ENCODE measurements around the gene SPRY4.

The SPRY4 gene

DNA sequence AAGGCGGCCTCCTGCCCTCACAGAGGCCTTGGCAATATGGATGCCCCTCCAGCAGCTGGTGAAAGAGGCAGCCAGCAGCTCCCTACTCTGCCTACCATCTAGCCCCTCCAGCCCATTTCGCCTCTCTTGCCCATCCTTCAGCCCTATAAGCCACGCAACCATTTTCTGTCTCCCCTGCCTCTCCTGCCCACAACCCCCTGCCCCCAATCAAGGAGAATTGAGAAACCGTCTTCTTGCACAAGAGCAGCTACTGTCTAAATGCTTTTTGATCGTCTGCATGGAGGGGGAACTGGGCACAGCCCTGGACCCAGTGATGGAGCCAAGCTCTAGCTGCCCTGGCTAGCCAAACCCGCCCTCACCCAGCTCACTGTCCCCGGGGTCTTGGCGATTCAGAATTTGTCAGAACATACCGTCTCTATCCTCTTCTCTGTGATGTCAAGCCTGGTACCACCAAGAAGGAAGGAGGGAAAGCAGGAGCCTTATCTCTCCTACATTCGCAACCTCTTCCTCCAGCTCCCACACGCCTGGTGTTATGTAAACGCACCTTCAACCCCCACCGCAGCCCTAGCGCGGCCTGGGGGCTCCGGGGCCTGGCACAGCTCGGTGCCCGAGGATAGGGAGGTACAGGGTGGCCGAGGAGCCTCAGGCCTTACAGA, 1.2 kb downstream of the SPRY4 start:
- H3K9me3 ChIP-seq (ENCODE audit: control insufficient read depth, low read length), result no peaks in the 10 kb centered on the region
- no peak overlapping the region for H3K27ac ChIP-seq (ENCODE audit: insufficient read depth, low read length, poor library complexity, severe bottlenecking)
- no peaks in the 10 kb centered on the region for H3K36me3 ChIP-seq (ENCODE audit: control insufficient read depth, insufficient read depth, low read length)
- no peak for DNase-seq
- peak overlapping the region; percentile 66 for H3K4me3 ChIP-seq (ENCODE audit: insufficient read depth, low read depth, low read length, poor library complexity, severe bottlenecking)
- peaks cover 24% of the 10 kb centered on the region for H3K4me1 ChIP-seq (ENCODE audit: control insufficient read depth, insufficient read depth, low read length, poor library complexity, severe bottlenecking)
- H3K27me3 ChIP-seq (replicated peaks; ENCODE audit: control insufficient read depth, insufficient read depth, low read length, poor library complexity, severe bottlenecking), result peaks cover 22% of the 10 kb centered on the region

DNA sequence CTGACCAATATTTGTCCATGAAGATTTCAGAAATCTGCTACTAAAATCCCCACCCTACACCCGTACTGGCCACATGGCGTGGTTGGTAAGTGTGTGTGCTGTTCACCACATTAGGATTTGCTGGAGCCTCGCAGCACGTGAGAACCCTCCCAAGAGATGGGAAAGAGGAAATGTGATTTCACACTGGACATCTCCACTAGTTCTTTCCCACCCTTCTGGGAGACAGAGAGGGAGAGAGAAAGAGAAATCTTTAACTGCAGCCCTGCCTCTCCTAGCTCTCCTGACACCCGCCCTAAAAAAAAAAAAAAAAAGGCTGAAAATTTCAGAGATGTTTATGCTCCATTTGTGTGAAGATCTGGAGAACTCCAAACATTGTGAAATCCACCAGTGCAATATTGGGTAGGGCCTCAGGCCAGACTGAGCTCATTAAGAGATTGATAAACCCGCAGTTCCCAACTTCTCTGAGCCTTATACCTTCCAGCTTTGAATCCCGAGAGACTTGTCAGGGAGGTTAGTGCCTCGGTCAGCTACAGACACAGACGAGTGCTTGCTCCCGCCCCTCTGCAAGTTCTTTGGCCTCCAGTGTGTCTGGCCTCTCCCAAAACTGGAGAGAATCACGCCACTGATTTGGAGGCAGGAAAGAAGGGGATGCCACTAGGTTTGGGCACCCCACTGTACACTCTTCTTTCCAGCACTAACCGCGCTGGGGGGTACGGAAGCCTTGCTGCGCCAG, 1.9 kb downstream of the SPRY4 start:
- Histone ChIP-seq H3K4me1 (ENCODE audit: control insufficient read depth, insufficient read depth, low read length, poor library complexity, severe bottlenecking) (peaks cover 24% of the 10 kb centered on the region), H3K27me3 (replicated peaks; ENCODE audit: control insufficient read depth, insufficient read depth, low read length, poor library complexity, severe bottlenecking) (peaks cover 22% of the 10 kb centered on the region), H3K27ac (ENCODE audit: insufficient read depth, low read length, poor library complexity, severe bottlenecking) (no peak overlapping the region), H3K4me3 (ENCODE audit: insufficient read depth, low read depth, low read length, poor library complexity, severe bottlenecking) (no peak overlapping the region), H3K36me3 (ENCODE audit: control insufficient read depth, insufficient read depth, low read length) (no peaks in the 10 kb centered on the region), H3K9me3 (ENCODE audit: control insufficient read depth, low read length) (no peaks in the 10 kb centered on the region)
- DNase-seq, result no peak

GRCh38 chr5:142322403-142322746, 2.4 kb downstream of the SPRY4 start:
- H3K4me1 ChIP-seq (ENCODE audit: control insufficient read depth, insufficient read depth, low read length, poor library complexity, severe bottlenecking), result peaks cover 24% of the 10 kb centered on the region

GRCh38 chr5:142320851-142321560, 3.8 kb downstream of the SPRY4 start:
- no peaks in the 10 kb centered on the region for H3K36me3 ChIP-seq (ENCODE audit: control insufficient read depth, insufficient read depth, low read length)
- H3K27me3 ChIP-seq (replicated peaks; ENCODE audit: control insufficient read depth, insufficient read depth, low read length, poor library complexity, severe bottlenecking), result peaks cover 22% of the 10 kb centered on the region
- no peak for DNase-seq
- no peak overlapping the region for H3K4me3 ChIP-seq (ENCODE audit: insufficient read depth, low read depth, low read length, poor library complexity, severe bottlenecking)
- H3K9me3 ChIP-seq (ENCODE audit: control insufficient read depth, low read length), result no peaks in the 10 kb centered on the region
- H3K4me1 ChIP-seq (ENCODE audit: control insufficient read depth, insufficient read depth, low read length, poor library complexity, severe bottlenecking), result peaks cover 30% of the 10 kb centered on the region
- H3K27ac ChIP-seq (ENCODE audit: insufficient read depth, low read length, poor library complexity, severe bottlenecking), result no peak overlapping the region

More at GRCh38 chr5:142322403-142322746, 2.4 kb downstream of the SPRY4 start:
- H3K4me3 ChIP-seq (ENCODE audit: insufficient read depth, low read depth, low read length, poor library complexity, severe bottlenecking), result no peak overlapping the region
- DNase-seq, result no peak
- no peak overlapping the region for H3K27ac ChIP-seq (ENCODE audit: insufficient read depth, low read length, poor library complexity, severe bottlenecking)
- H3K36me3 ChIP-seq (ENCODE audit: control insufficient read depth, insufficient read depth, low read length), result no peaks in the 10 kb centered on the region
- peaks cover 22% of the 10 kb centered on the region for H3K27me3 ChIP-seq (replicated peaks; ENCODE audit: control insufficient read depth, insufficient read depth, low read length, poor library complexity, severe bottlenecking)
- no peaks in the 10 kb centered on the region for H3K9me3 ChIP-seq (ENCODE audit: control insufficient read depth, low read length)

DNA sequence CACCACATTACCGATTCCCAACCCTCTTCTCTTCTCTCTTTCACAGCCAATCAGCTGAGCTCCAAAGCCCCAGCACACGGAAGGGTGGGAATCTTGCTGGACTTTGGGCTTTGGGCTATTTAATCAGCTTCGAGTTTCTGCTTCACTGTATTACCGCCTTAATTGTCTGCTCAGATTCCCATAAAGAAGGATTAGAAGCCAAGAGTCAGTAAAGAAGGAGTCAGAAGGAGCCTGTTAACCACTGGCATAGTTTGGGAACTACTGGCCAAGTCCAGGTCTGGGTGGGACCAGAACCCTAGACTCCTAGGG, 4.4 kb downstream of the SPRY4 start:
- Histone ChIP-seq H3K4me3 (ENCODE audit: insufficient read depth, low read depth, low read length, poor library complexity, severe bottlenecking) (no peak overlapping the region), H3K27me3 (replicated peaks; ENCODE audit: control insufficient read depth, insufficient read depth, low read length, poor library complexity, severe bottlenecking) (peaks cover 16% of the 10 kb centered on the region), H3K9me3 (ENCODE audit: control insufficient read depth, low read length) (no peaks in the 10 kb centered on the region), H3K36me3 (ENCODE audit: control insufficient read depth, insufficient read depth, low read length) (no peaks in the 10 kb centered on the region), H3K4me1 (ENCODE audit: control insufficient read depth, insufficient read depth, low read length, poor library complexity, severe bottlenecking) (peaks cover 28% of the 10 kb centered on the region), H3K27ac (ENCODE audit: insufficient read depth, low read length, poor library complexity, severe bottlenecking) (no peak overlapping the region)
- DNase-seq, result no peak

DNA sequence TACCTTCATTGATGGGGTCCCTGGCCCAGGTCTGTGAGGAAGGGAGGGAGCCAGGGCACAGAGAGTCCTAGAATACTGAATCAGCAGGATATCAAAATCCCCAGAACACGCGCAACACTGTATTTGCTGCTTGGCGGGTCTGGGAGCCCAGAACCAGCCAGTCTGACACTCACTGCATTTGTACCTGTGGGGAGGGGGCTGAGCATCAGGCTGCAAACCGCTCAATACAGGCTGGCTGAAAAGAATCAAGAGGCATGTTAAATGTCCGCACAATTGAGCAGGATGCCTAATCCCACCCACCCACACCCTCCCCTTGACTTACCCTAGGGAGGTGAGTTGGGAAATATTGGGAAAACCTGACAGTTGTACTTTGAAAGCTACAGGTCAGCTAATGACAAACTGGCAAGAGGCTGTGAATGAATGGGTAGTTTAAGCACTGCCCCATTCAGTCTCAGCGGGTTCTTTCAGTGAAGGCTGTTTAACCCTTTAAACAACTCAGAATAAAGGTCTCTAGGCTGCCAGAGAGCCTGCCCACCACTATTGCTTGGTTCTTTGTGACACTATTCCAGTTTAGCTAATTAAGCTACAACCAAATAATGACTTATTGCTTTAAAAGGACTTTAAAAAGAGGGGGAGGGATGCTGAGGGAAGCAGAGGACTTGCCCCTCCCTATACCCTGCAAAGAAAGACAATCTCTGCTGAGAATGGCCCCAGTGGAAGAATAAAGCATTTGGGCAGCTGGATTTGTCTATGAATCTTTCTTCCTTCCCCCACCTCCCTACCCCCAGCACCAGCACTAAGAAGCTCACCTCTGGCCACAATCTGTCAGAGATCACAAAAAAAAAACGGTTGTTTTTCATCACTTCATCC, 5.0 kb downstream of the SPRY4 start:
- H3K9me3 ChIP-seq (ENCODE audit: control insufficient read depth, low read length), result no peaks in the 10 kb centered on the region
- no peak for DNase-seq
- H3K4me1 ChIP-seq (ENCODE audit: control insufficient read depth, insufficient read depth, low read length, poor library complexity, severe bottlenecking), result peaks cover 22% of the 10 kb centered on the region
- no peak overlapping the region for H3K27ac ChIP-seq (ENCODE audit: insufficient read depth, low read length, poor library complexity, severe bottlenecking)
- peaks cover 10% of the 10 kb centered on the region for H3K27me3 ChIP-seq (replicated peaks; ENCODE audit: control insufficient read depth, insufficient read depth, low read length, poor library complexity, severe bottlenecking)
- no peaks in the 10 kb centered on the region for H3K36me3 ChIP-seq (ENCODE audit: control insufficient read depth, insufficient read depth, low read length)
- no peak overlapping the region for H3K4me3 ChIP-seq (ENCODE audit: insufficient read depth, low read depth, low read length, poor library complexity, severe bottlenecking)

- Histone ChIP-seq H3K27me3 (replicated peaks; ENCODE audit: control insufficient read depth, insufficient read depth, low read length, poor library complexity, severe bottlenecking) (peaks cover 10% of the 10 kb centered on the region), H3K4me3 (ENCODE audit: insufficient read depth, low read depth, low read length, poor library complexity, severe bottlenecking) (no peak overlapping the region), H3K9me3 (ENCODE audit: control insufficient read depth, low read length) (no peaks in the 10 kb centered on the region), H3K36me3 (ENCODE audit: control insufficient read depth, insufficient read depth, low read length) (no peaks in the 10 kb centered on the region), H3K4me1 (ENCODE audit: control insufficient read depth, insufficient read depth, low read length, poor library complexity, severe bottlenecking) (peaks cover 15% of the 10 kb centered on the region), H3K27ac (ENCODE audit: insufficient read depth, low read length, poor library complexity, severe bottlenecking) (no peak overlapping the region)
- no peak for DNase-seq
These were observed 5.7 kb downstream of the SPRY4 start for GRCh38 chr5:142319105-142319504.

GRCh38 chr5:142317753-142318152, 7.1 kb downstream of the SPRY4 start:
- Histone ChIP-seq H3K36me3 (ENCODE audit: control insufficient read depth, insufficient read depth, low read length) (no peaks in the 10 kb centered on the region), H3K9me3 (ENCODE audit: control insufficient read depth, low read length) (no peaks in the 10 kb centered on the region), H3K27ac (ENCODE audit: insufficient read depth, low read length, poor library complexity, severe bottlenecking) (no peak overlapping the region), H3K4me1 (ENCODE audit: control insufficient read depth, insufficient read depth, low read length, poor library complexity, severe bottlenecking) (peaks cover 9% of the 10 kb centered on the region), H3K27me3 (replicated peaks; ENCODE audit: control insufficient read depth, insufficient read depth, low read length, poor library complexity, severe bottlenecking) (peaks cover 4% of the 10 kb centered on the region), H3K4me3 (ENCODE audit: insufficient read depth, low read depth, low read length, poor library complexity, severe bottlenecking) (no peak overlapping the region)
- DNase-seq, result no peak

GRCh38 chr5:142317173-142317572, 7.6 kb downstream of the SPRY4 start:
- no peak overlapping the region for H3K4me3 ChIP-seq (ENCODE audit: insufficient read depth, low read depth, low read length, poor library complexity, severe bottlenecking)
- H3K4me1 ChIP-seq (ENCODE audit: control insufficient read depth, insufficient read depth, low read length, poor library complexity, severe bottlenecking), result peaks cover 9% of the 10 kb centered on the region
- H3K36me3 ChIP-seq (ENCODE audit: control insufficient read depth, insufficient read depth, low read length), result no peaks in the 10 kb centered on the region
- no peaks in the 10 kb centered on the region for H3K27me3 ChIP-seq (replicated peaks; ENCODE audit: control insufficient read depth, insufficient read depth, low read length, poor library complexity, severe bottlenecking)
- no peak for DNase-seq
- no peaks in the 10 kb centered on the region for H3K9me3 ChIP-seq (ENCODE audit: control insufficient read depth, low read length)
- H3K27ac ChIP-seq (ENCODE audit: insufficient read depth, low read length, poor library complexity, severe bottlenecking), result no peak overlapping the region

Measured in effector memory CD4-positive, alpha-beta T cell (primary cell).